GM12878 (cell line): ENCODE measurements around the gene DNAJC5. TPM values are rescaled to one million over a fixed set of nuclear protein-coding genes. Genes with fewer than 3 reads are reported as not detected.

Source experiments
- BCLAF1 ChIP-seq: fragments of 450-650 bp; IDR thresholded peaks from 2 replicates; pipeline ENCODE4 v1.6.1; 2017; ENCODE audit warnings: antibody characterized with exemption, mild to moderate bottlenecking, moderate library complexity
- CBX5 ChIP-seq: sonication (generic); IDR thresholded peaks from 2 replicates; pipeline ENCODE4 v1.6.1; 2016; ENCODE audit warnings: low read depth, moderate library complexity, mild to moderate bottlenecking, inconsistent platforms
- CREB1 ChIP-seq: IDR thresholded peaks from 2 replicates; pipeline ENCODE4 v1.6.1; 2012; ENCODE audit warnings: low read depth, mild to moderate bottlenecking, inconsistent platforms
- E2F4 ChIP-seq: IDR thresholded peaks from 2 replicates; pipeline ENCODE4 v1.6.1; 2012; ENCODE audit warnings: low read depth, low read length, improper control_type of control experiment
- EZH2 ChIP-seq: IDR thresholded peaks from 2 replicates; pipeline ENCODE4 v1.6.1; 2012; ENCODE audit warnings: low read depth, mild to moderate bottlenecking, control low read depth, inconsistent platforms, low read length, borderline replicate concordance; ENCODE audit not compliant: control insufficient read depth
- IKZF2 ChIP-seq, 2 experiments: fragments of 450-650 bp; IDR thresholded peaks; 2 replicates each; pipeline ENCODE4 v1.6.1; 2017; ENCODE audit warnings: mild to moderate bottlenecking in 2 of 2, moderate library complexity in 2 of 2
- IRF5 ChIP-seq: fragments of 450-650 bp; IDR thresholded peaks from 2 replicates; pipeline ENCODE4 v1.6.1; 2017; ENCODE audit warnings: borderline replicate concordance
- MEF2B ChIP-seq: fragments of 450-650 bp; IDR thresholded peaks from 2 replicates; pipeline ENCODE4 v1.6.1; 2018; ENCODE audit warnings: mild to moderate bottlenecking, moderate library complexity; ENCODE audit not compliant: partially characterized antibody, poor library complexity, severe bottlenecking
- NFYA ChIP-seq: IDR thresholded peaks from 2 replicates; pipeline ENCODE4 v1.6.1; 2011; ENCODE audit warnings: low read depth, mild to moderate bottlenecking, low read length, improper control_type of control experiment, borderline replicate concordance
- RFX5 ChIP-seq: IDR thresholded peaks from 2 replicates; pipeline ENCODE4 v1.6.1; 2011; ENCODE audit warnings: low read depth, low read length, improper control_type of control experiment
- SIN3A ChIP-seq: IDR thresholded peaks from 2 replicates; pipeline ENCODE4 v1.6.1; 2012; ENCODE audit warnings: low read depth, low read length, improper control_type of control experiment
- SMAD5 ChIP-seq: IDR thresholded peaks from 2 replicates; pipeline ENCODE4 v1.6.1; 2016; ENCODE audit warnings: antibody characterized with exemption, low read depth
- SREBF2 ChIP-seq: IDR thresholded peaks from 2 replicates; pipeline ENCODE4 v1.6.1; 2012; ENCODE audit warnings: mild to moderate bottlenecking, low read length
- TCF3 ChIP-seq: IDR thresholded peaks from 2 replicates; pipeline ENCODE4 v1.6.1; 2012; ENCODE audit warnings: low read depth, mild to moderate bottlenecking, low read length, borderline replicate concordance; ENCODE audit not compliant: insufficient read depth
- ZBTB11 ChIP-seq: fragments of 450-650 bp; formaldehyde crosslinking; IDR thresholded peaks from 2 replicates; pipeline ENCODE4 v1.5.0; 2022; ENCODE audit warnings: mild to moderate bottlenecking, missing genetic modification characterization
- ZBTB40 ChIP-seq: fragments of 450-650 bp; IDR thresholded peaks from 2 replicates; pipeline ENCODE4 v1.6.1; 2016; ENCODE audit warnings: mild to moderate bottlenecking, moderate library complexity, borderline replicate concordance
- ZNF207 ChIP-seq: fragments of 450-650 bp; IDR thresholded peaks from 2 replicates; pipeline ENCODE4 v1.6.1; 2014; ENCODE audit warnings: antibody characterized with exemption, mild to moderate bottlenecking, borderline replicate concordance
- polyA plus RNA-seq, 11 experiments: library from polyadenylated mRNA; depleted of rRNA in 4 of 11; unstranded in 6 of 11; stranded (reverse) in 5 of 11; fragments of >200 nt; fragmentation: Nextera tagmentation in 4 of 11; fragmentation: Illumina TruSeq in 1 of 11; extraction: Ambion mirVana in 4 of 11; extraction: Trizol in 1 of 11; gene quantifications; 1 replicate in 1 of 11; 2 replicates in 10 of 11; pipeline versions ENCODE4 v1.2.1 to v1.2.3, GENCODE V29; 2011 to 2016; ENCODE audit warnings: inconsistent platforms in 2 of 11, missing spikeins in 2 of 11, low read depth in 1 of 11
- total RNA-seq, 4 experiments: library from RNA; depleted of rRNA in 3 of 4; stranded (reverse); fragments of >200 nt in 3 of 4; fragmentation: Illumina TruSeq in 1 of 4; extraction: Trizol in 1 of 4; gene quantifications; 2 replicates each; pipeline versions ENCODE4 v1.2.1 to v1.2.3, GENCODE V29; 2013 to 2021

The DNAJC5 gene
- total and polyA plus RNA-seq, 10 of the 15 experiments (the other 5 are each of a cell fraction or from before 2014, with no cell fraction given): 0.69 to 36.8 (median 17.0) TPM

GRCh38 chr20:63980317-63980805 lies 85.4 kb downstream of the DNAJC5 start (continued):
- no peak for TF ChIP-seq BCLAF1
- TF ChIP-seq EZH2: no peak
- TF ChIP-seq CREB1: no peak
- TF ChIP-seq MEF2B: no peak
- TF ChIP-seq SMAD5: no peak
- no peak for TF ChIP-seq RFX5
- no peak for TF ChIP-seq IRF5
- no peak for TF ChIP-seq TCF3
- no peak for TF ChIP-seq E2F4
- no peak; a peak in 1 of 4 replicates for TF ChIP-seq IKZF2 (IDR thresholded peaks at IDR 0.05)
- TF ChIP-seq SIN3A: no peak
- TF ChIP-seq NFYA: no peak
- no peak for TF ChIP-seq ZNF207
- TF ChIP-seq SREBF2: no peak
- TF ChIP-seq ZBTB11 (CRISPR knock-in tag): no peak
- TF ChIP-seq CBX5: no peak
- TF ChIP-seq ZBTB40: no peak
